Esophagus muscularis mucosa (tissue), 4 donors: ENCODE data around the gene TCF23. TPM values are rescaled to one million over a fixed set of nuclear protein-coding genes. Genes with fewer than 3 reads are reported as not detected.

Experiments
- DNase-seq: peaks from one replicate; pipeline ENCODE4 v3.0.0-alpha.2; 2017; ENCODE audit errors: extremely low spot score
- H3K27ac ChIP-seq, 4 donors: fragments of 200-600 bp; sonication (generic); replicated peaks in 1 of 4; 1 replicate in 3 of 4; 2 replicates in 1 of 4; pipeline ENCODE4 v1.5.1; 2016 to 2019; ENCODE audit warnings: mild to moderate bottlenecking in 1 of 4
- H3K27me3 ChIP-seq, 4 donors: fragments of 200-600 bp; sonication (generic); one replicate each; pipeline versions ENCODE4 v1.5.1 to v1.6.0; 2016 to 2019
- H3K36me3 ChIP-seq, 4 donors: fragments of 200-600 bp; sonication (generic); one replicate each; pipeline ENCODE4 v1.5.1; 2016 to 2019
- H3K4me1 ChIP-seq, 4 donors: fragments of 200-600 bp; sonication (generic); one replicate each; pipeline ENCODE4 v1.5.1; 2016 to 2019
- H3K4me3 ChIP-seq, 4 donors: fragments of 200-600 bp; sonication (generic); 1 replicate in 2 of 4; 2 replicates in 2 of 4; pipeline ENCODE4 v1.5.1; 2016 to 2019; ENCODE audit warnings: mild to moderate bottlenecking in 4 of 4, moderate library complexity in 1 of 4
- H3K9me3 ChIP-seq, 4 donors: fragments of 200-600 bp; sonication (generic); 1 replicate in 3 of 4; 2 replicates in 1 of 4; pipeline ENCODE4 v1.5.1; 2016 to 2019
- EP300 ChIP-seq: sonication (generic); formaldehyde crosslinking; IDR thresholded peaks from one replicate; pipeline ENCODE4 v1.6.1; 2017; ENCODE audit warnings: antibody characterized with exemption
- POLR2A ChIP-seq: fragments of 450-650 bp; IDR thresholded peaks from one replicate; pipeline ENCODE4 v1.6.1; 2017; ENCODE audit warnings: antibody characterized with exemption, moderate library complexity, mild to moderate bottlenecking, low read depth
- POLR2AphosphoS5 ChIP-seq, 2 donors: sonication (generic); formaldehyde crosslinking; IDR thresholded peaks; one replicate each; pipeline ENCODE4 v1.6.1; 2017; ENCODE audit warnings: antibody characterized with exemption in 2 of 2
- whole genome bisulfite sequencing: methylation state at CpG from one replicate; pipeline ENCODE4 v1.1.5; 2018; 5-methylcytosine and 5-hydroxymethylcytosine counted together
- intact Hi-C: fragments of 100-400 bp; cut with DNase I; formaldehyde crosslinking; loops from one replicate; pipeline ENCODE4 v1.15.1; 2023
- total RNA-seq, 4 donors: library from RNA; depleted of rRNA; stranded (reverse); fragments of >200 nt; gene quantifications; one replicate each; pipeline versions ENCODE4 v1.1.0 to v1.2.1, GENCODE V29; 2016
- TF ChIP-seq, protein P1 (sequence below), 3 experiments: fragments of 200-600 bp in 2 of 3; fragments of 450-650 bp in 1 of 3; sonication (generic) in 2 of 3; IDR thresholded peaks; one replicate each; pipeline ENCODE4 v1.5.1; 2017 to 2019; ENCODE audit warnings: antibody characterized with exemption in 3 of 3, mild to moderate bottlenecking in 2 of 3, moderate library complexity in 1 of 3

The TCF23 gene
- total RNA-seq, 4 donors from 2014 or later, result not detected

DNA sequence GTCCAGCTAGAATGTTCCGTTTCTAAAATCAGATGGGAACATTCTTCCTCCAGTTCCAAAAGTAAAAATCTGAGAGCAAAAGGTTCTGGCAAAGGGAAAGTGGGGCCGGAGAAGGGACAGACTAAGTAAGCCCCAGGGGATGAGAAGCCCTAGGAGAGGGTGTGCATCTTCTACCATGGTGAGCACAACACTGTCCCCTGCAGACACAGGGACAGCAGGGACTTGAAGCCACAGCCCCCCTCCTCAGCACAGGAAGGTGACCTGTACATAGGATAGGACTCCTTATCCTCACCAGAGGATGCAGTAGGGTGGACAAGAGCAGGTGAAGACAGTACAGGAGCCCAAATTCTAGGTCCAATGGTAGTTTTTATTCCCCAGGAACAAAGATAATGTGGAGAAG is 50.4 kb downstream of the TCF23 start:
- no peak overlapping the region for H3K4me3 ChIP-seq
- no peak for TF ChIP-seq POLR2A
- no peaks in the 10 kb centered on the region for H3K9me3 ChIP-seq
- intact Hi-C loops, result no loop called here
- WGBS, result 80% methylated on average over 2 of the region's 2 CpGs
- H3K27ac ChIP-seq, result no peak overlapping the region
- no peak for DNase-seq
- H3K27me3 ChIP-seq, result no peaks in the 10 kb centered on the region
- H3K36me3 ChIP-seq, result peaks cover 21 to 51% (median 43%) of the 10 kb centered on the region in 4 donors
- H3K4me1 ChIP-seq, result no peaks in the 10 kb centered on the region

DNA sequence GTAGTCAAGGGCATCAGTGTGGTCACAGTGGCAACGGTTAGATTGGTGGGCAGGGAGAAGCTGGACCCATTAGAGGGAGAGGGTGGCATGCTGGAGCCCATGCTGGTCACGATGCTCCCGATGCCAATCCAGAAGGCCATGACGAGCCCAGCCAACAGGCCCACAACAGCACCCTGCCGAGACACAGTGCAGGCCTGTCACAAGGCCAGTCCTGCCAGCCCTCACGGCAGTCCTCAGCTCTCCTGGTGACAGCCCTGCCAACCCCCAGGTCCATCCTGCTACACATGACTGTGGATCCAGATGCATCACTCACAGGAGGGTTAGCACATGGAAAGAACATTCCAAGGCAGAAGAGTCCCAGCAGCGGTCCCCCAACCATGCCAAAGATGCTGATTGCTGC is 52.9 kb downstream of the TCF23 start:
- DNase-seq, result no peak
- Histone ChIP-seq H3K27me3 (no peaks in the 10 kb centered on the region), H3K4me3 (no peak overlapping the region), H3K9me3 (no peaks in the 10 kb centered on the region), H3K4me1 (no peaks in the 10 kb centered on the region), H3K36me3 (peaks cover 40 to 75% (median 66%) of the 10 kb centered on the region in 4 donors), H3K27ac (no peak overlapping the region)
- no peak for TF ChIP-seq POLR2A
- TF ChIP-seq POLR2AphosphoS5 (IDR thresholded peaks at IDR 0.05), result no peak
- TF ChIP-seq EP300, result no peak
- TF ChIP-seq, protein P1, sequence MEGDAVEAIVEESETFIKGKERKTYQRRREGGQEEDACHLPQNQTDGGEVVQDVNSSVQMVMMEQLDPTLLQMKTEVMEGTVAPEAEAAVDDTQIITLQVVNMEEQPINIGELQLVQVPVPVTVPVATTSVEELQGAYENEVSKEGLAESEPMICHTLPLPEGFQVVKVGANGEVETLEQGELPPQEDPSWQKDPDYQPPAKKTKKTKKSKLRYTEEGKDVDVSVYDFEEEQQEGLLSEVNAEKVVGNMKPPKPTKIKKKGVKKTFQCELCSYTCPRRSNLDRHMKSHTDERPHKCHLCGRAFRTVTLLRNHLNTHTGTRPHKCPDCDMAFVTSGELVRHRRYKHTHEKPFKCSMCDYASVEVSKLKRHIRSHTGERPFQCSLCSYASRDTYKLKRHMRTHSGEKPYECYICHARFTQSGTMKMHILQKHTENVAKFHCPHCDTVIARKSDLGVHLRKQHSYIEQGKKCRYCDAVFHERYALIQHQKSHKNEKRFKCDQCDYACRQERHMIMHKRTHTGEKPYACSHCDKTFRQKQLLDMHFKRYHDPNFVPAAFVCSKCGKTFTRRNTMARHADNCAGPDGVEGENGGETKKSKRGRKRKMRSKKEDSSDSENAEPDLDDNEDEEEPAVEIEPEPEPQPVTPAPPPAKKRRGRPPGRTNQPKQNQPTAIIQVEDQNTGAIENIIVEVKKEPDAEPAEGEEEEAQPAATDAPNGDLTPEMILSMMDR (IDR thresholded peaks at IDR 0.05), result no peak
- 89% methylated on average over 5 of the region's 7 CpGs for WGBS
- intact Hi-C loops, result no loop called here

DNA sequence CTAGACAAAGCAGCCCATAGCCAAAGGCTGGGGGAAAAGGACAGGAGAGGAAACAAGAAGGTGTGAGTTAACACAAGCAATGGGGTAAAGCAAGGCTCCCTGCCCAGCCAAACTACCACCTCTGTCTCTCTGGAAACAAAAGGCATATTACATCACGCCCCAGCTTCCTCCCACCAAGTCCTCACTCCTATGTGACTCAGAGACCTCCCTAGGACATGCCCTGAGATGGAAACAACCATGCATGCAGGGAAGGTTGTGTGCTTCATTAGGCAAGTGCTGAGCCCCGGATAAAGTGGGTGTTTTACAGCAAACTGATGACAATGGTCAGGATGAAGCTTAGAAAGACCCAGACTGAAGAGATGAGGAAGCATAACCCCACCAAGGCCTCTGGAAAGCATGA is 54.0 kb downstream of the TCF23 start:
- 80% methylated on average over 2 of the region's 2 CpGs for WGBS
- Histone ChIP-seq H3K4me3 (no peak overlapping the region), H3K27ac (no peak overlapping the region), H3K36me3 (peaks cover 49 to 87% (median 78%) of the 10 kb centered on the region in 4 donors), H3K9me3 (no peaks in the 10 kb centered on the region), H3K27me3 (no peaks in the 10 kb centered on the region), H3K4me1 (no peaks in the 10 kb centered on the region)
- no peak for DNase-seq
- intact Hi-C loops, result no loop called here
- TF ChIP-seq POLR2A, result no peak
- TF ChIP-seq EP300, result no peak
- no peak for TF ChIP-seq POLR2AphosphoS5 (IDR thresholded peaks at IDR 0.05)
- TF ChIP-seq, protein P1 (IDR thresholded peaks at IDR 0.05), result no peak

DNA sequence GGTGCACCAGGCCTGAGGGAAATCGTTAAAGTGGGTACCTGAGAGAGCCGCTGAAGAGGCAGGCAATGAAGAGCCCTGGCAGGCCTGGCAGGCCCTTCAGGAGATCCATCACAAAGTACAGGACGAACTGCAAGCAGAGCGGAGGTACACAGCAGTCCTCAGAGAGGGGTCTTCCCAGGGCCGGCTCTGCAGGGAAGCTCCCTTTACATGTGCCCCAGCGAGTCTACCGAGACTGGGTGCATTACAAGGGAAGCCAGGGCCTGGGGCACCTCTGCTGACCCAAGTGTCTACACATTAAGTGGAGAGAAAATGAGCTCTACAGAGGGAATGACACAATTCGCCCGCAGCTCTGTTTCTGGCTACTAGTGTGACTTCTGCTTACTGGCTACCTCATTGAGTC is 54.9 kb downstream of the TCF23 start:
- 97% methylated on average over 8 of the region's 9 CpGs for WGBS
- Histone ChIP-seq H3K4me1 (no peaks in the 10 kb centered on the region), H3K27me3 (no peaks in the 10 kb centered on the region), H3K36me3 (peaks cover 55 to 96% (median 86%) of the 10 kb centered on the region in 4 donors), H3K27ac (no peak overlapping the region), H3K9me3 (no peaks in the 10 kb centered on the region), H3K4me3 (no peak overlapping the region)
- DNase-seq, result no peak
- no peak for TF ChIP-seq POLR2A
- intact Hi-C loops, result no loop called here

DNA sequence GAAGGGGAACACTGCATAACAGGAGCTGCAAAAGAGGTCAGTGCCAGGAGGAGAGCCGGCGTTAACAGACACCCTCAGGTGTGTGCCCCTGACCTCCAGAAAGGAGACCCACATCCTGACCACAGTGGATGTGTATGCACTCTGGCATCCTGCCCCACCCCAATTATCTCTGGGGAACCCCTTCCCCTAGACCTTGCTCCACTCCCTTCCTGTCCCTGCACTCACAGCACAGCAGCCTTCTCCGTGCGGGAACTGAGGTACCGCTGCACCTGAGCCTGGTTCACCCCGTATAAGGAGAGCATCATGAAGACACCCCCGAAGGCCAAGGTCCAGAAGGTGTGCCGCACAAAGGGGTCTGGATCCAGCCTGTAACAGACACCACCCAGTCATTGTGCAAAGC is 55.8 kb downstream of the TCF23 start:
- H3K4me3 ChIP-seq, result no peak overlapping the region
- WGBS, result 95% methylated on average over 8 of the region's 8 CpGs
- intact Hi-C loops, result no loop called here
- H3K4me1 ChIP-seq, result peaks cover 0 to under 1% (median under 1%) of the 10 kb centered on the region in 4 donors
- H3K27ac ChIP-seq, result no peak overlapping the region
- TF ChIP-seq EP300 (no peak), POLR2A (no peak), POLR2AphosphoS5 (IDR thresholded peaks at IDR 0.05) (no peak)
- TF ChIP-seq, protein P1 (IDR thresholded peaks at IDR 0.05), result no peak
- no peaks in the 10 kb centered on the region for H3K9me3 ChIP-seq
- DNase-seq, result no peak
- H3K27me3 ChIP-seq, result no peaks in the 10 kb centered on the region
- H3K36me3 ChIP-seq, result peaks cover 56 to 100% (median 90%) of the 10 kb centered on the region in 4 donors

DNA sequence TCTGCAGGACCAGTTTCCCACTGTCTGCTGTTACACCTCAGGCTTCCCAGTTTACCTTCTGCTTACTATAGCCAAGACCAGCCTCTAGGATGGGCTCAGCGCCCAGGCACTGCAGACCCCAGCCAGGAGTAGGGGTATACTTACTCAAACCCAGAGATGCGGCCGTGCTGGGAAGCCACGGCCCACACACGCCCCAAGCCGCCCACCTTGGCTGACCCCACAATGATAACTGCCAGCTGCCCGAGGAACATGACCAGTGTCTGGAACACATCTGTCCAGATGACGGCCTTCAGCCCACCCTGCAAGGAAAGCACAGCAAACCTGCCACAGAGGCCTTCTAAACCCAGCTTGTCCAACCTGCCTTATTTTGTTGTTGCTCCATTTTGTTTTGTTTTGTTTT is 56.4 kb downstream of the TCF23 start:
- TF ChIP-seq EP300, result no peak
- TF ChIP-seq, protein P1 (IDR thresholded peaks at IDR 0.05), result no peak
- no peak for TF ChIP-seq POLR2A
- TF ChIP-seq POLR2AphosphoS5 (IDR thresholded peaks at IDR 0.05), result no peak
- 70% methylated on average over 8 of the region's 8 CpGs for WGBS
- peaks cover 52 to 100% (median 84%) of the 10 kb centered on the region in 4 donors for H3K36me3 ChIP-seq
- no peaks in the 10 kb centered on the region for H3K9me3 ChIP-seq
- intact Hi-C loops, result no loop called here
- peaks cover 0 to 6% (median 3%) of the 10 kb centered on the region in 4 donors for H3K4me1 ChIP-seq
- no peak overlapping the region for H3K4me3 ChIP-seq
- no peak for DNase-seq
- no peaks in the 10 kb centered on the region for H3K27me3 ChIP-seq
- H3K27ac ChIP-seq, result no peak overlapping the region
